ENCODE data around the gene PAAF1. TPM values are rescaled to one million over a fixed set of nuclear protein-coding genes. Genes with fewer than 3 reads are reported as not detected.

PAAF1 gene
- total and polyA plus RNA-seq, 2 of the 13 experiments (the other 11 are each of a cell fraction or from before 2014, with no cell fraction given) = 13.5 to 28.8 TPM

- no peak for TF ChIP-seq SKIL (CRISPR knock-in tag; IDR thresholded peaks at IDR 0.05; ENCODE audit: borderline replicate concordance)
- TF ChIP-seq FOXC1 (CRISPR knock-in tag; IDR thresholded peaks at IDR 0.05; ENCODE audit: borderline replicate concordance) = no peak
- no peak for TF ChIP-seq KAT2B (IDR thresholded peaks at IDR 0.05; ENCODE audit: borderline replicate concordance, low read depth, low read length)
- TF ChIP-seq ELF1 (CRISPR knock-in tag; IDR thresholded peaks at IDR 0.05) = peak; percentile 96
- no peak for TF ChIP-seq SNRNP70 (IDR thresholded peaks at IDR 0.05; ENCODE audit: low read depth, low read length)
- TF ChIP-seq KDM4B (CRISPR knock-in tag; IDR thresholded peaks at IDR 0.05) = no peak
- no peak for TF ChIP-seq ZSCAN20 (CRISPR knock-in tag; IDR thresholded peaks at IDR 0.05; ENCODE audit: borderline replicate concordance)
- TF ChIP-seq HDAC6 (IDR thresholded peaks at IDR 0.05; ENCODE audit: low read depth, low read length) = no peak
- TF ChIP-seq CAMTA2 (CRISPR knock-in tag; IDR thresholded peaks at IDR 0.05; ENCODE audit: borderline replicate concordance) = peak; percentile 61; the same call in 1 of the 2 replicates
- TF ChIP-seq ZNF678 (CRISPR knock-in tag; IDR thresholded peaks at IDR 0.05) = no peak
- peak; percentile 94 for TF ChIP-seq YEATS2 (CRISPR knock-in tag; IDR thresholded peaks at IDR 0.05; ENCODE audit: borderline replicate concordance)
- TF ChIP-seq MLXIP (CRISPR knock-in tag; IDR thresholded peaks at IDR 0.05; ENCODE audit: borderline replicate concordance) = no peak
- TF ChIP-seq ZNF761 (CRISPR knock-in tag; conservative IDR thresholded peaks at IDR 0.05) = 0 out of 2 replicates have a peak, but pooled peaks have one; percentile 74
- no peak for TF ChIP-seq ZNF597 (CRISPR knock-in tag; IDR thresholded peaks at IDR 0.05)
- peak; percentile 81; the same call in 1 of the 2 replicates for TF ChIP-seq ZNF512 (CRISPR knock-in tag; IDR thresholded peaks at IDR 0.05)
- peak; percentile 43; the same call in 1 of the 2 replicates for TF ChIP-seq WIZ (CRISPR knock-in tag; IDR thresholded peaks at IDR 0.05)
- peak; percentile 27; the same call in 1 of the 2 replicates for TF ChIP-seq ATF3 (CRISPR knock-in tag; IDR thresholded peaks at IDR 0.05)
- TF ChIP-seq NCOA5 (CRISPR knock-in tag; IDR thresholded peaks at IDR 0.05) = no peak
- peak; percentile 58; the same call in 1 of the 2 replicates for TF ChIP-seq ZSCAN22 (CRISPR knock-in tag; IDR thresholded peaks at IDR 0.05)
- TF ChIP-seq POGZ (CRISPR knock-in tag; IDR thresholded peaks at IDR 0.05) = peak; percentile 80; the same call in 1 of the 2 replicates
- TF ChIP-seq ETV6 (CRISPR knock-in tag; conservative IDR thresholded peaks at IDR 0.05) = no peak; the same call in 1 of the 2 replicates
Measured at GRCh38 chr11:73876424-73877310, at the start of gene PAAF1, which contains the start of gene COA4 (continued).
